ENCODE measurements around the gene NEB.

NEB gene

DNA sequence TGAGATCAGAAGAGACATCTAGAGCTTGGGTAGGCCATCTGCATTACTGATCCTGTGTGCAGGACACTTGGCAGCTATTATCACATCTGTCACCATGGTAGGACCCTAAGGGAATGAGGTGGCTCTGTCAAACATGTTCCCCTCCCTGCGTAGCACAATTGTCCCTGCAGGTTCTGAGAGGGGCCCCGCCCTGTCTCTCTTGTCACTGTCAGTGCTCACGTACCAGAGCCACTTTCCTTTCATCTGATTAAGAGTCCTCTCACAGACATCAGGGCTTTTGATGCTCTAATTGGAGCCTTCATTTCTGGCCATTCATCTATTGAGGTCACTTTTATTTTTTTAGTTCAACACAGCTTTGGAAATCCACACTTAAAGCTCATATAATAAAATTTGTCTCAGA lies 38.5 kb downstream of the NEB start:
- TF ChIP-seq TAF1 (IDR thresholded peaks at IDR 0.05; ENCODE audit: low read depth): no peak
- no peak for TF ChIP-seq TCF12 (IDR thresholded peaks at IDR 0.05; ENCODE audit: low read depth)
- TF ChIP-seq, protein P1, sequence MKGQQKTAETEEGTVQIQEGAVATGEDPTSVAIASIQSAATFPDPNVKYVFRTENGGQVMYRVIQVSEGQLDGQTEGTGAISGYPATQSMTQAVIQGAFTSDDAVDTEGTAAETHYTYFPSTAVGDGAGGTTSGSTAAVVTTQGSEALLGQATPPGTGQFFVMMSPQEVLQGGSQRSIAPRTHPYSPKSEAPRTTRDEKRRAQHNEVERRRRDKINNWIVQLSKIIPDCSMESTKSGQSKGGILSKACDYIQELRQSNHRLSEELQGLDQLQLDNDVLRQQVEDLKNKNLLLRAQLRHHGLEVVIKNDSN (IDR thresholded peaks at IDR 0.05): no peak
- TF ChIP-seq FOXM1 (IDR thresholded peaks at IDR 0.05; ENCODE audit: borderline replicate concordance, low read depth): no peak
- no peak for TF ChIP-seq MAX (IDR thresholded peaks at IDR 0.05)
- no peak for TF ChIP-seq YY1 (IDR thresholded peaks at IDR 0.05; ENCODE audit: low read depth)
- no peak for TF ChIP-seq ZBTB7A (IDR thresholded peaks at IDR 0.05; ENCODE audit: low read depth)
- no peak for TF ChIP-seq EP300 (IDR thresholded peaks at IDR 0.05; ENCODE audit: borderline replicate concordance)
- no peak for TF ChIP-seq NFIC (IDR thresholded peaks at IDR 0.05)
- no peak for TF ChIP-seq CREB1 (IDR thresholded peaks at IDR 0.05; ENCODE audit: low read depth)
- no peak for TF ChIP-seq CEBPB (IDR thresholded peaks at IDR 0.05)
- TF ChIP-seq, protein P2, sequence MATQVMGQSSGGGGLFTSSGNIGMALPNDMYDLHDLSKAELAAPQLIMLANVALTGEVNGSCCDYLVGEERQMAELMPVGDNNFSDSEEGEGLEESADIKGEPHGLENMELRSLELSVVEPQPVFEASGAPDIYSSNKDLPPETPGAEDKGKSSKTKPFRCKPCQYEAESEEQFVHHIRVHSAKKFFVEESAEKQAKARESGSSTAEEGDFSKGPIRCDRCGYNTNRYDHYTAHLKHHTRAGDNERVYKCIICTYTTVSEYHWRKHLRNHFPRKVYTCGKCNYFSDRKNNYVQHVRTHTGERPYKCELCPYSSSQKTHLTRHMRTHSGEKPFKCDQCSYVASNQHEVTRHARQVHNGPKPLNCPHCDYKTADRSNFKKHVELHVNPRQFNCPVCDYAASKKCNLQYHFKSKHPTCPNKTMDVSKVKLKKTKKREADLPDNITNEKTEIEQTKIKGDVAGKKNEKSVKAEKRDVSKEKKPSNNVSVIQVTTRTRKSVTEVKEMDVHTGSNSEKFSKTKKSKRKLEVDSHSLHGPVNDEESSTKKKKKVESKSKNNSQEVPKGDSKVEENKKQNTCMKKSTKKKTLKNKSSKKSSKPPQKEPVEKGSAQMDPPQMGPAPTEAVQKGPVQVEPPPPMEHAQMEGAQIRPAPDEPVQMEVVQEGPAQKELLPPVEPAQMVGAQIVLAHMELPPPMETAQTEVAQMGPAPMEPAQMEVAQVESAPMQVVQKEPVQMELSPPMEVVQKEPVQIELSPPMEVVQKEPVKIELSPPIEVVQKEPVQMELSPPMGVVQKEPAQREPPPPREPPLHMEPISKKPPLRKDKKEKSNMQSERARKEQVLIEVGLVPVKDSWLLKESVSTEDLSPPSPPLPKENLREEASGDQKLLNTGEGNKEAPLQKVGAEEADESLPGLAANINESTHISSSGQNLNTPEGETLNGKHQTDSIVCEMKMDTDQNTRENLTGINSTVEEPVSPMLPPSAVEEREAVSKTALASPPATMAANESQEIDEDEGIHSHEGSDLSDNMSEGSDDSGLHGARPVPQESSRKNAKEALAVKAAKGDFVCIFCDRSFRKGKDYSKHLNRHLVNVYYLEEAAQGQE (IDR thresholded peaks at IDR 0.05; ENCODE audit: low read depth): no peak

DNA sequence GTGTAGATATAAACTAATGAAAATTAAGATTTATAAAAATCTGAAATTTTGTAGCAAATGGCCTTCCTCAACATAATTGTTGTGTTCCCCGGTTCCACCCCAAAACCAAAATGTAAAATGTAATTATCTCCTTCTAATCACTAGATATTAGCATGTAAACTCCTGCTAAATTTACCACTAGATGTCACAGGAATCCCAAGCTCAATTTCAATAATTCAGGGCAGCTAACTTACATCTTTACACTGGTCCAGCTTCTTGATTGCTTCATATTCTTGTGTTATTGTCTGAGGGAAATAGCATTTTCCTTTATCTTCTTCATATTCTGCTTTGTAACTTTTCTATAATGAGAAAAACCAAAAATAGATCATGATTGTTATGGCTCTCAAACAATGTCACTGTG lies 42.6 kb downstream of the NEB start:
- TF ChIP-seq CEBPB (IDR thresholded peaks at IDR 0.05) (no peak), TAF1 (IDR thresholded peaks at IDR 0.05; ENCODE audit: low read depth) (no peak), CREB1 (IDR thresholded peaks at IDR 0.05; ENCODE audit: low read depth) (no peak), ZBTB7A (IDR thresholded peaks at IDR 0.05; ENCODE audit: low read depth) (no peak)
- TF ChIP-seq, protein P2 (IDR thresholded peaks at IDR 0.05; ENCODE audit: low read depth): no peak

- TF ChIP-seq, protein P1 (IDR thresholded peaks at IDR 0.05): no peak
- TF ChIP-seq TAF1 (IDR thresholded peaks at IDR 0.05; ENCODE audit: low read depth): no peak
- no peak for TF ChIP-seq RAD21 (IDR thresholded peaks at IDR 0.05; ENCODE audit: low read depth)
- TF ChIP-seq EP300 (IDR thresholded peaks at IDR 0.05; ENCODE audit: borderline replicate concordance): no peak
- no peak for TF ChIP-seq EGR1 (IDR thresholded peaks at IDR 0.05)
- TF ChIP-seq, protein P2 (IDR thresholded peaks at IDR 0.05; ENCODE audit: low read depth): no peak
- TF ChIP-seq NFIC (IDR thresholded peaks at IDR 0.05): no peak
- TF ChIP-seq CEBPB (IDR thresholded peaks at IDR 0.05): no peak
- TF ChIP-seq ZBTB7A (IDR thresholded peaks at IDR 0.05; ENCODE audit: low read depth): no peak
- TF ChIP-seq CREB1 (IDR thresholded peaks at IDR 0.05; ENCODE audit: low read depth): no peak
- TF ChIP-seq TEAD4 (IDR thresholded peaks at IDR 0.05): no peak
- TF ChIP-seq FOXM1 (IDR thresholded peaks at IDR 0.05; ENCODE audit: borderline replicate concordance, low read depth): no peak
- TF ChIP-seq YY1 (IDR thresholded peaks at IDR 0.05; ENCODE audit: low read depth): no peak
- no peak for TF ChIP-seq TCF12 (IDR thresholded peaks at IDR 0.05; ENCODE audit: low read depth)
- no peak for TF ChIP-seq MAX (IDR thresholded peaks at IDR 0.05)
Observed at GRCh38 chr2:151688719-151689118, 45.6 kb downstream of the NEB start.

DNA sequence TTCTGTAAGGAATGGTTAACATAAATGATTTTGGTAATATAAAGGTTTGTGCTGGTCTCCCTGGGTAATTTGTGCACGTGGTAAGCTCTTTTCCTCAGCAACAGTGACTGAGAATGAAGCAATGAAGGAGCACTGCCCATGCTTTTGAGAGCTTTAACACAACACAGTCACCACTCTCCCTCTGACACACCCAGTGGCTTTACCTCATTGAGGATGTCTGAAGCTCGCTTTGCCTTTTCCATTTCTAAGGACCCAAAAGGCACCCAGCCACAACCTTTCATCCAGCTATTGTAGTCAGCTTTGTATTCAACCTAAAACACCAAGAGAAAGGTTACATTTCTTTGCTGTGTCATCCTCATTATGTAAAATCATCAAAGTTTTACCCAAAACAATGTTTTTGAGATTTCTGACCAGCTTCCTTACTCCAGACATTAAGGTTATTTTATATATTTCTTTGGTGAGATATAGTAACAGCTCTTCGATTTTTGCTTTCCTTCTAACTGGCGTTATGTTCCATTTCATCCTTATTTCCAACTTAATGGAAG lies 51.7 kb downstream of the NEB start:
- TF ChIP-seq NFIC (IDR thresholded peaks at IDR 0.05) (no peak), TAF1 (IDR thresholded peaks at IDR 0.05; ENCODE audit: low read depth) (no peak), FOXM1 (IDR thresholded peaks at IDR 0.05; ENCODE audit: borderline replicate concordance, low read depth) (no peak)

DNA sequence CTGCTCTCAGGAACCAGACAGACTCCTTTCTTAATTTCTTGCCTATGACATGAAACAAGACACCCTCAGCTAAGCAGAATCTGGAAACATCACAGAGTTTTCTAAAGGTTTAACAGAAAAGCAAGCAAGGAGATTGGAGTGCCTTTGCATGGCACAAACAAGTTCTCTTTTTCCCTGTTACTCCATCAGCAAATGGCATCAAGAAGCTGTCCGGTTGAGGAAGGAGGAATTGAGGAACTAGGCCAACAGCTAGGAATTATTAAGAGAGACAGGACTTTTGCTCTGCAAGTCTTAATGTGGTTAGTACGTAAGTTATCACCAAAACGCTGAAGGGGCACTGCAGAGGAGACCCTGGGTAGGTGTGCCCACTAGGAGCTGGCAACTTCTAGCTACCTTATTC lies 53.2 kb downstream of the NEB start:
- TF ChIP-seq TCF12 (IDR thresholded peaks at IDR 0.05; ENCODE audit: low read depth) (no peak), CREB1 (IDR thresholded peaks at IDR 0.05; ENCODE audit: low read depth) (no peak)

Measured in Ishikawa (cell line).